Chondrocyte (in vitro differentiated cells): ENCODE data around the gene TNNI3K. TPM values are rescaled to one million over a fixed set of nuclear protein-coding genes. Genes with fewer than 3 reads are reported as not detected.

Experiments
- DNase-seq: peaks from one replicate; pipeline ENCODE4 v3.0.0; 2021; ENCODE audit warnings: mixed read lengths, low spot score
- H3K27ac Mint-ChIP-seq: one replicate; pipeline ENCODE4 v1.8.0; 2021; ENCODE audit warnings: mild to moderate bottlenecking, moderate library complexity, mixed read lengths; ENCODE audit not compliant: unreplicated experiment
- H3K27me3 Mint-ChIP-seq: 2 replicates; pipeline ENCODE4 v1.8.0; 2021; ENCODE audit warnings: low read depth, mixed read lengths
- H3K36me3 Mint-ChIP-seq: 2 replicates; pipeline ENCODE4 v1.8.0; 2021; ENCODE audit warnings: low read depth, mixed read lengths
- H3K4me1 Mint-ChIP-seq: 2 replicates; pipeline ENCODE4 v1.8.0; 2021; ENCODE audit warnings: low read depth, mild to moderate bottlenecking, mixed read lengths
- H3K4me3 Mint-ChIP-seq: one replicate; pipeline ENCODE4 v1.8.0; 2021; ENCODE audit warnings: mild to moderate bottlenecking, moderate library complexity, mixed read lengths; ENCODE audit not compliant: unreplicated experiment
- H3K9me3 Mint-ChIP-seq: 2 replicates; pipeline ENCODE4 v1.8.0; 2021; ENCODE audit warnings: low read depth, mixed read lengths
- CTCF ChIP-seq: fragments of 200-600 bp; sonication (generic); IDR thresholded peaks from 2 replicates; pipeline ENCODE4 v1.5.0; 2021; ENCODE audit warnings: antibody characterized with exemption, mild to moderate bottlenecking, moderate library complexity
- total RNA-seq: library from RNA; stranded (reverse); gene quantifications from 3 replicates; pipeline ENCODE4 v1.2.1, GENCODE V29; 2021

The TNNI3K gene
- total RNA-seq, 1 donor from 2014 or later: not detected

GRCh38 chr1:74571891-74572290 lies 336.7 kb downstream of the TNNI3K start:
- no peaks in the 10 kb centered on the region for H3K36me3 Mint-ChIP-seq
- peaks cover 6% of the 10 kb centered on the region for H3K27me3 Mint-ChIP-seq
- H3K4me3 Mint-ChIP-seq: no peak overlapping the region
- DNase-seq: no peak
- TF ChIP-seq CTCF: no peak
- H3K9me3 Mint-ChIP-seq: no peaks in the 10 kb centered on the region
- no peaks in the 10 kb centered on the region for H3K4me1 Mint-ChIP-seq
- no peak overlapping the region for H3K27ac Mint-ChIP-seq

- H3K27ac Mint-ChIP-seq: no peak overlapping the region
- peaks cover 7% of the 10 kb centered on the region for H3K27me3 Mint-ChIP-seq
- no peaks in the 10 kb centered on the region for H3K4me1 Mint-ChIP-seq
- TF ChIP-seq CTCF: no peak
- DNase-seq: no peak
- H3K4me3 Mint-ChIP-seq: no peak overlapping the region
- H3K9me3 Mint-ChIP-seq: no peaks in the 10 kb centered on the region
- H3K36me3 Mint-ChIP-seq: no peaks in the 10 kb centered on the region
These were observed 342.9 kb downstream of the TNNI3K start for GRCh38 chr1:74578101-74578500.

- TF ChIP-seq CTCF: no peak
- Mint-ChIP-seq H3K27ac (no peak overlapping the region), H3K4me1 (no peaks in the 10 kb centered on the region), H3K9me3 (no peaks in the 10 kb centered on the region), H3K27me3 (peaks cover 12% of the 10 kb centered on the region), H3K4me3 (no peak overlapping the region), H3K36me3 (no peaks in the 10 kb centered on the region)
- DNase-seq: no peak
These were observed 344.2 kb downstream of the TNNI3K start for GRCh38 chr1:74579425-74579824.

GRCh38 chr1:74583397-74583796 lies 348.2 kb downstream of the TNNI3K start:
- H3K27ac Mint-ChIP-seq: no peak overlapping the region
- no peaks in the 10 kb centered on the region for H3K4me1 Mint-ChIP-seq
- peaks cover 3% of the 10 kb centered on the region for H3K9me3 Mint-ChIP-seq
- no peak overlapping the region for H3K4me3 Mint-ChIP-seq
- no peaks in the 10 kb centered on the region for H3K36me3 Mint-ChIP-seq
- H3K27me3 Mint-ChIP-seq: peaks cover 11% of the 10 kb centered on the region
- no peak for DNase-seq
- no peak for TF ChIP-seq CTCF

- no peak for TF ChIP-seq CTCF
- Mint-ChIP-seq H3K27ac (no peak overlapping the region), H3K36me3 (no peaks in the 10 kb centered on the region), H3K4me3 (no peak overlapping the region), H3K4me1 (no peaks in the 10 kb centered on the region), H3K9me3 (peaks cover 3% of the 10 kb centered on the region), H3K27me3 (peaks cover 11% of the 10 kb centered on the region)
- no peak for DNase-seq
These were observed 349.0 kb downstream of the TNNI3K start for GRCh38 chr1:74584185-74584584.
